ENCODE results near the gene TSLP.

TSLP gene

DNA sequence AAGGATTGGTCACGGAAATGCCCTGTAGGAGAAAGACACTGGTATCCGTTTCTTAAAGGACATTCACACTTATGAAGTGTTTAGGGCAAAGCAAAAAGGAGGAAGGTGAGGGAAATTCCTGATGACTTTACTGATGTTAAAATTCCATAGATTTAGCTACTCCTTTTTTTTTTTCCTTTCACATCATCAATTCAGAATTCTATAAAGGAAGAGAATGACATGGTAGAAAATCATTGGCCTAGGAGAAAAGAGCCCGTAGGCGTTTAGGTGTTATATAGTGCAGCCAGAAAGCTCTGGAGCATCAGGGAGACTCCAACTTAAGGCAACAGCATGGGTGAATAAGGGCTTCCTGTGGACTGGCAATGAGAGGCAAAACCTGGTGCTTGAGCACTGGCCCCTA lies at the start of gene TSLP:
TSS of gene TSLP (plus strand) at position 301 of the 400 bp plus-strand sequence. CDS start 178 bp downstream, outside the sequence.
- no peak for DNase-seq

DNA sequence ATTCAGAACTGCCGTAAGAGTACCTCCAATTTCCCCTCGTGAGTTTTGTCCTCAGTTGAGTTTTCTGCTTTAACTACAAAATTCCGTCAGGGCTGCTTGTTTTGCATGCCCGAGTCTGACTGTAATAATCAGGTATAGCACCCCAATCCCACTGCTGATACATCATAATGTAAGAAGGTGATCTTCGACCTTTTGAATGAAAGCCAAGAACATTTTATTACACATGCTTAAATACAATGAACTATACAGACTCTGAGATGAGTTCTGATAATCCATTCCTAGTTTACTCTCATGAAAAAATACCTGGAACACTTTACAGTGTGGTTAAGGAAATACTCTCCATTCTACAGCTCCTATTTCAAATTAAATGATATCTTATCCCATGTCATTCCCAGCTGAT lies 49.2 kb upstream of the TSLP start:
- no peak for DNase-seq

DNA sequence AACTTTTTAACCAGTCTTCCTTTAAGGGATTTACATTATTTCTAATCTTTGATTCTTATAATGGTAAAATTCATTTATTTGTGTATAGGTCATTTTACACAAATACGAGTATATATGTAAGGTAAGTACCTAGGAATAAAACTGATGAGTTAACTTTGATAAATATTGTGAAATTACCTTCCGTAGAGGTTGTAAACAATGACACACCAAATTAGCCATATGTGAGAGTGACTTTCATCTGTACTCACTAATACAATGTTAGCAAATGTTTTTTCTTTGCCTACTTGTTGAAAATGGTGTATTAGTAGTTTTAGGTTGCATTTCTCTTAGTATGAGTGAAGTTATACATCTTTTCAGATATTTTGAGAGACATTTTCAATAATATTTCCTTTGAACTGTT lies 42.6 kb upstream of the TSLP start:
- DNase-seq, result no peak

DNA sequence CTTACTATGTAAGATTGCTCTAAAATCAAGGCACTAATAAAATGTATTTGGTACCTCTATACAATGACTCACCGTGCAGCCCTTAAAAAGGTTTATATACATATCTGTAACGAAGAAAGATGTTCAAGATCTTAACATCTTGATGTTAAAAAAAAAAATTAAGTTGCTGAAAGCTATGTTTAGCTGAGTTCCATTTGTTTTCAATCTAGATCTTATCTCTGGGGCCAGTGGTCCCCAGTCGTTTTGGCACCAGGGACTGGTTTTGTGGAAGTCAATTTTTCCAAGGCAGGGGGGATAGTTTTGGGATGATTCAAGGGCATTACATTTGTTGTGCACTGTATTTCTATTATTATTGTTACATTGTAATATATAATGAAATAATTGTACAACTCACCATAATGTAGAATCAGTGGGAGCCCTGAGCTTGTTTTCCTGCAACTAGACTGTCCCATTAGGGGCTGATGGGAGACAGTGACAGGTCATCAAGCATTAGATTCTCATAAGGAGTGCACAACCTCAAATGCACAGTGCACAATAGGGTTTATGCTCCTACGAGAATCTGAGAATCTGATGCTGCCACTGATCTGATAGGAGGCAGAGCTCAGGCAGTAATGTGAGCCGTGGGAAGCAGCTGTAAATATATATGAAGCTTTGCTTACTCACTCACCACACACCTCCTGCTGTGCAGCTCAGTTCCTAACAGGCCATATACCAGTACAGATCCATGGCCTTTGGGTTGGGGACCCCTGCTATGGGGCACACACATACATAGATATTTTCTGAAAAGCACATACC lies 27.6 kb upstream of the TSLP start:
- no peak for DNase-seq

DNA sequence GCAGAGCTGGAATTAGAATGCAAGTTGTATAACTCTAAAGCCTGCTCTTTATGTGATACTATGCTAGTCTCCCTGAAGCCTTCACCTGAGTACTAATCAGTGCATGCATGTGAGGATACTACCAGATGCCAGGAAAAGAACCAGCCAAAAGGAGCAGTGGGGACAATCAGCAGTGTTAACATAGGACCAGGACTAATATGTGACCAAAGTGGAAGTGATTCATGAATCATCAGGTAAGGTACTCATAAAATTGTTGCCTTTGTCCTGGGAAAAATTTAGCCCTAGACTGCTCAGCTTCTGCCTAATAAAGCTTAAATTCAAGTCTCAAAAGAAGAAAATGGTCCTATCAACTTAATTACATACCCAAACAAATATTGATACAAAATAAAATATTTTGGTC lies 13.4 kb upstream of the TSLP start:
- no peak for DNase-seq

DNA sequence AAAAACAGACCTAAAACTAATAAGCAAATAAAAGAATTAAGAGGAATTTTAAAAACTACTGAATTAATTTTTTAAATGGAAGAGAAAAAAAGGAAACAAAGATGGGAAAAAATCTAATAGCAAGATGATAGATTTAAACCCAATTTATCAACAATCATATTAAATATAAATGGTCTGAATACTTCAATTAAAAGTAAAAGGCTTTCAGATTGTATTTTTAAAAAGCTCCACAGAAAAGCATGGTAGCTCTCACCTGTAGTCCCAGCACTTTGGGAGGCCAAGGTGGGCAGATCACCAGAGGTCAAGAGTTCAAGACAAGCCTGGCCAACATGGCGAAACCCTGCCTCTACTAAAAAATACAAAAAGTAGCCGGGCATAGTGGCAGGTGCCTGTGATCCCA lies 11.3 kb upstream of the TSLP start:
- no peak for DNase-seq

DNA sequence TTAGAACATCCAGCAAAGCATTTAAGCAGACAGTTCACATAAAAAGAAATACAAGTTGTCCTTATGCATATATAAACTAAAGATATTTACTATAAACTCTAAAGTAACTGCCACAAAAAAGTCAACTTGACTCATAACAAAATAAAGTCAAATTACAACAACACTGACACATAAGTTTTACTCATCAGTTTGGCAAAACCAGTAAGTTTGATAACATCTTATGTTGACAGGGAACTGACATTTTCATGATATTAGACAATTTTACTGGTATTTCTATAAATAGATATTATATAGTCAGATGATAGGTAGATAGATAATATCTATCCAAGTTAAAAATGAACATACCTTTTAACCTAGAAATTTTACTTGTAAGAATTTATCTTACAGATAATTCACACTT lies 9.9 kb upstream of the TSLP start:
- no peak for DNase-seq

DNA sequence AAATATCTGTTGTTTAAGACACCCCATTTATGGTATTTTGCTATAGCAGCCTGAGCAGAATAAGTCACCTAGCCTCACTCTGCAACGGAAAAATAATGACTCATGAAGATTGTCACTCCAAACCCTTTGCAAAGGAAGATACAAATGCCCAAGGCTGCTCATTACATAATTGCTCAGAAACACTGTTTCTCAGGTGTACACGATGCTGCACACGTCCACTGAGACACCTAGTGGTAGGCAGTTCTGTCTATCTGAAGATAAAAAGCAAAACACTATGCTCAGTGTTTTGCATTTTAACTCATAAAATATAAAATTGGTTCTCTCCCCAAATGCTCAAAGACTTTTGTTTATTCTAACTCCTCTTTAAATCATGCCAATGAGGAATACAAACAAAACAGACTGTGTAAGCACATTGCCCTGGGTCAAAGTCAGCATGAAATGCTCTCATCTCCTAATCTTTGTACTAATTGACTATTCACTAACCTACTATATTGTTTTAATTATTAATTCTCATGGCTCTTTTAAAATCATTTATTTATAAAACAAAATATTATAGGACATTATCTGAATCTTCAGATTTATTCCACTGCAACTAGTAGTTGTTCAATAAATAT lies 7.7 kb upstream of the TSLP start:
- DNase-seq, result no peak

DNA sequence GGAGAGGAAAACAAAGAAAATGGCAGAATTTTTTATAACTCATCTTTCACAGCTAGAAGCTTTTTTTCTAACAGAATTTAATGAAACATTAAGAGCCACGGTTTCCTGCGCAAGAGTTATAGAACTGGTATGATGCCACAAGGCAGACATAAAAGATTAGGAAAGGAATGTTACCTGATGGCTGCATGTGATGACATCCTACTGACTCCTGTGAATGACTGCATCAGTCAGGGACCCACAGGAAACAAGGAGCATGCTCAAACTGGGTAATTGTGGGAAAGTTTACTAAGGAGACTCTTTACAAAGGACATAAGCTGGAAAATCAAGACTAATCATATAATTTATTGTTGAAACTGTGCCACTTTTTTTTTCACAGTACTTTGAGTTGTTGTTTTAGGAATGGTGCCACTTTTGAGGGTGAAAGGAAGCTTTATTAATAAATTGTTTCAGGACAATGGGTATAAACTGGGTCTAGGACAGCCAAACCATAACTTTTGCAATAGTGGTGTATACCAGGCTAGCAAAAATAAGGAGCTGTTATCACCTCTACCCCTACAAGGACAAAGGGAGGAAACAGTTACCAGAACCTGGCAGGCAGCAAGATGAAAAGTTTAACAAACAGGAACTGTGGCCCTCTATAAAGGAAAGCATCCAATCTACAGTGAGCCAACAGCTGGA lies 5.1 kb upstream of the TSLP start:
- no peak for DNase-seq

DNA sequence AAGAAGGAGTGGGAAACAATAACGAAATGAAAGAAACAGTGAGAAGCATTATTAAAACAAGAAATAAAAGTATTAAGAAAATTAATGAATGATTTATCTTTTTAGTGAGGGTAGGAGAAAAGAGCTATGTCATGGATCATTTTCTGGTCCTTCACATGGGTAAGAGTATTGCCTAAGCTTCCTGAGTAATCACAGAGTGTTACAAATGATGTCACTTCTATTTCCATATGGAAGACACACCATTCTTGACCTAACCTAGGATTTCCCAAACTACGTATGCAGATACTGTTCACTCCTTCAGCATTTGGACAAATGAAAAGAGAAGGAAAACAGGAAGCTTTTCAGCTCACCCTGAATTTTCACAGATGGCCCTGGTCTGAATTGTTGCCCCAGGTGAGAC lies 3.3 kb upstream of the TSLP start:
- no peak for DNase-seq

DNA sequence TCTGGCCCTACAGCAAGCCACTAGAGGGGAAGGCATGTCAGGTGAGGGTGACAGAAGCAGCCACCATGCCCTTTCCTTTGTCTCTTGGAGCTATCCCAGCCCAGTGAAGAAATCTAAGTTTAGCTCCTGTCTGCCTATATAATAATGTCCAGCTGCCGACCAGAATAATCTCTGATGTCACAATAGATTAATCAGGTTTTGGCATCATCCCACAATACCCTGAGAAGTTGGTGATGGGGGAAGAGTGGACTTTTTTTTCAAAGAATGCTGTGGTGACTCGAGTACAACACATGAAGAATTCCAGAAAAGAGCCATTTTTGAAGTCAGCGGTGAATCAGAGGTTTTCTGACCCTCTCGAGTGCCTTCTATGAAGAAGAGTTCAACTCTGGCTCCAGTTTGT lies 1.7 kb upstream of the TSLP start:
- no peak for DNase-seq

DNA sequence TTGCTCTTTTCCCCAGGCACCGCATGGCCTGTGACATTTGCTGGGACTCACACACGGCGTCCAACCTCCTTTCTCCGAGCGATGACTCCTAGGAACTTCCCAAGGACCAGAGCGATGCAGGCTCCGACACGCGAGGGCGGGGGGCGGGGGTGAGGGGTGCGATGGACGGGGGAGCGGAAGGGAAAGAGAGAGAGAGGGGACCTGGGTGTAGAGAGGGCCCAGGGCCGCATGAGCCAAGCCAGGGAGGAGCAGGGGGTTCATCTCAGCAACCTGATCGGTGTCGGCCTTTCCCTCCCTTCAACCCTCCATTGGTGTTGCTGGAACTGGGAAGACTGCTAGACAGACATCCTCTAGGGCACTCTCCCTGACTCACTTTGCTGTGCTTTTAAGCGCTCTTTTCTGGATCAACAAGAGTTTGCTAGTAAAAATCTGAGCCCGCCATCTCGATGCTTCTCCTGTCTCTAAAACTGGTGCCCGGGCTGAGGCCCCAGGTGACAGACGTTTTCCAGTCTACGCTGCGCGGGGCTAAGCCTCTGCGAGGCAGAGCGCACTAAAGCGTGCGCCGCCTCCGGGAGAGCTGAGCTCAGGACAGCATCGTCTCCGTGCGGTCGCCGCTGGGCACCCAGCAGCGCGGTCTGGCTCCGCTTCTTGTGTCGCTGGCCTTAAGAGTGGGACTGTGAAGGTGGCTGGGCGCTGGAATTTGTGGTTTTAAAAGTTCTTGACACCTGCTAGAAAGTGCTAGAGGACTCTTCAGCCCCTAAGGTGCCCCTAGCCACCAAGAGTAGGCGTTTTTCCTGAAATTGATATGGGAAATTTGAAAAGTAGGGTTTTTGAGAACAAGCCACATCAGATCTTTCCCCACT lies 1.0 kb upstream of the TSLP start:
- peak; percentile 25 to 57 for DNase-seq

DNA sequence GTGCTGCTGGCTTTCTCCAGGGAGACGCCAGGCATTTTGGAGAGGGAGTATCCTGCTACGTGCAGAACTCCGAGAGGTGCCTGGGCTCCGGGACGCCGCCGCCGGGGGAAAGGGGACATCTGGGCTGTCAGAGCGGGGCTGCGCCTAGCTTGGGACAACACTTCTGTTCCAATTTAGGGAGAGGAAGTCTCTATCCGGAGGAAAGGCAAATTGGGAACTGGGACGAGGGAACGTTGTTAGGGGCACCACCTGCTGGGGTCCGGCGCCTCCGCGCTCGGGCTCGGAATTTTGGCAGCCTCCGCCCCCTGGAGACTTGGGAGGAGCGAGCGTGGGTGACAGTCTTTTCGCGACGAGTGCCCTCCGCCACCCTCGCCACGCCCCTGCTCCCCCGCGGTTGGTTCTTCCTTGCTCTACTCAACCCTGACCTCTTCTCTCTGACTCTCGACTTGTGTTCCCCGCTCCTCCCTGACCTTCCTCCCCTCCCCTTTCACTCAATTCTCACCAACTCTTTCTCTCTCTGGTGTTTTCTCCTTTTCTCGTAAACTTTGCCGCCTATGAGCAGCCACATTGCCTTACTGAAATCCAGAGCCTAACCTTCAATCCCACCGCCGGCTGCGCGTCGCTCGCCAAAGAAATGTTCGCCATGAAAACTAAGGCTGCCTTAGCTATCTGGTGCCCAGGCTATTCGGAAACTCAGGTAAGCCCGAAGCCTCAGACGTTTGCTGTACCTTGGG lies 1.6 kb downstream of the TSLP start:
- DNase-seq, result peak; percentile 59 to 78

DNA sequence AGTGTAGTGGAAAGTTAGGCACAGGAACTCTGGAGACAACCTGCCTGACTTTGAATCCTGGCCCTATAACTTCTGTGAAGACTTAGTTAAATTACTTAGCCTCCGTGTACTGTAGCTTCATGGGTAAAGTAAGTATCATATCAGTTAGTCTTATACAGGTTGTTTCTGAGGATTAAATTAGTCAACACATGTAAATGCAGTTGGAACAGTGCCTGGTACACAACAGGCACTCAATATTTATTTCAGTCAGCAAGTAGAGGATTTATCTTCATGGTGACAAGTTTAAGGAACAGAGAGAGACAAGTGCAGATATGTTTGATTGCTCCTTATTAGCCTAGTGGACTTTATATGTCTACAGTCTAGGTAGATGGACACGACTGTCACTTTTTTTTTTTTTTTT lies 2.7 kb downstream of the TSLP start:
- DNase-seq, result no peak

DNA sequence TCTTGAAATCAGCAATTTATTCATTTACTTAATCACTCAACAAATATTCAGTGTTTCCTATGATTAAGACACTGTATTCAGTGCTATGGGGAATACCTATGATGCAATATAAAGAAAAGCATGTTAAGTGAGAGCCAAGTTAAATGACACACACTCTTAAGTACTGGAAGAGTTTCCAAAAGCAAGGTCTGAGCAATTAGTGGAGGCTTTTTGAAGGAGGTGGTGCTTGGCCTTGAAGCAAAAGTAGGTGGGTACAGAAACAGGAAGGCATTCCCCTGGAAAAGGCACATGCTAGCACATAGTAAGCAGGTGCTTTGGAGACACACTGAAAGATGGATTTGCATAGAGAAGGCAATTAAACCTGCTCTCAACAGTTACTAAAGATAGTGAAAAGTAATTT lies 4.0 kb downstream of the TSLP start:
- no peak for DNase-seq

DNA sequence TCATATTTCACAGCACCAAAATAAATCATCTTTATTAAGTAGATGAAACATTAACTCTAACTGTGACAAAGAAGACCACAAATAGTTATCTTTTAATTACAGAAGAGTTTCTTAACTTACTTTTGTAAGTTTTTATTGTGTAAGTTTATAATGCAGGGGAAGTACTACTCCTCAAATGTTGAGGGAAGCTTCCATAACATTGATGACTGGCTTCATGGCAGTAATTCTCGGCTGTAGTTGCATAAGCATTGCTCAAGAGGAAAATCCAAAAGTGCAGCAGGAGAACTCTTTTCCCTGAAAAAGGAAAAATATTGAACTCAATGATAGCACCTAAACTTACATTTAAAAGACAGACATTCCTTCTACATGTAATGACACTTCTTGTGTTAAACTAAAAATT lies 4.6 kb downstream of the TSLP start:
- DNase-seq, result no peak

DNA sequence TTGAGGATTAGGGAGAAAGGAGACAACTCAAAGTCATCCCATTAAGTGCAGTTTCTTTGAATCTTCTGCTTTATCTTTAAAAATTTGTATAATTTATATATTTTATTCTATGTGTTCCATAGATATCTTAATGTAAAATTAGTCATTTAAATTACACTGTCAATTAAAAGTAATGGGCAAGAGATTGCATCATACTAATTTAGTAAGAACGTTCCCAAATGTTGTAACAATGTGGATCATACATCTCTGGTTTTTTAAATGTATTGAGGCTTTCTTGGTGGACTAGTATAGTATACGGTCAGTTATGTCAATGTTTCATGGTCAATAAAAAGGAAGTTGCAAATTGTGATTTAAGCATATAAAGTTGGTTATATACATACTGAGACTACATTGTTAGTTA lies 6.2 kb downstream of the TSLP start:
- DNase-seq, result no peak

DNA sequence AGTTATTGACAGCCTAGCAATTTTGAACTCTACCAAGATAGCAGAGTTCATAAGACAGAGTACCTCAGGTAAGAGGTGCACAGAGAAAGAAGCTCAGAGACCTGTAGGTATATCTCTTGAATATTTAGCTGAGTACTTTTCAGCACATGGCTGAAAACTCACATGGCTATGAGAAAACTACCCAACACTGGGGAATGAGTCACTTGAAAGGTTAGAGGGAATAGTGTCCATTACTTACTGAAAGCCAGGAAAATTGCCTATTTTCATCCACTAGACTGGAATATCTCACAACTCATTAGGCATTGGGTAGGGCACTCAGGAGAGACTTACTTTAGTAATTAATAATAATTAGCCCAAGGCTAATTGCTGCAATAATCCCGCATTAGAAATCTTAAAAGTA lies 8.3 kb downstream of the TSLP start:
- DNase-seq, result no peak

DNA sequence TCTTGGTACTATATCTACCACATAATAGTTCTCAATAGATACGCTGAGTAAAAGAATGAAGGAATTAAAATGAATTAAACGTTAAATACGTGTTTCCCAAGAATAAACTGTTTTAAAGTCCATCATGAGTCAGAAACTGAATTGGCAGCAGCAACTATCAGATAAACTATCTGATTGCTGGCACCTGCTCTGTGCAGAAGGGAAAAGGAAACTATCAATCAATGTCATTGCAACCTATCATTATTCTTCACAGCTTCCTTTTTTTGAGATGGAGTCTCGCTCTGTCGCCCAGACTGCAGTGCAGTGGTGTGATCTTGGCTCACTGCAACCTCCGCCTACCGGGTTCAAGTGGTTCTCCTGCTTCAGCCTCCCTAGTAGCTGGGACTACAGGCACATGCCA lies 11.8 kb downstream of the TSLP start:
- no peak for DNase-seq

DNA sequence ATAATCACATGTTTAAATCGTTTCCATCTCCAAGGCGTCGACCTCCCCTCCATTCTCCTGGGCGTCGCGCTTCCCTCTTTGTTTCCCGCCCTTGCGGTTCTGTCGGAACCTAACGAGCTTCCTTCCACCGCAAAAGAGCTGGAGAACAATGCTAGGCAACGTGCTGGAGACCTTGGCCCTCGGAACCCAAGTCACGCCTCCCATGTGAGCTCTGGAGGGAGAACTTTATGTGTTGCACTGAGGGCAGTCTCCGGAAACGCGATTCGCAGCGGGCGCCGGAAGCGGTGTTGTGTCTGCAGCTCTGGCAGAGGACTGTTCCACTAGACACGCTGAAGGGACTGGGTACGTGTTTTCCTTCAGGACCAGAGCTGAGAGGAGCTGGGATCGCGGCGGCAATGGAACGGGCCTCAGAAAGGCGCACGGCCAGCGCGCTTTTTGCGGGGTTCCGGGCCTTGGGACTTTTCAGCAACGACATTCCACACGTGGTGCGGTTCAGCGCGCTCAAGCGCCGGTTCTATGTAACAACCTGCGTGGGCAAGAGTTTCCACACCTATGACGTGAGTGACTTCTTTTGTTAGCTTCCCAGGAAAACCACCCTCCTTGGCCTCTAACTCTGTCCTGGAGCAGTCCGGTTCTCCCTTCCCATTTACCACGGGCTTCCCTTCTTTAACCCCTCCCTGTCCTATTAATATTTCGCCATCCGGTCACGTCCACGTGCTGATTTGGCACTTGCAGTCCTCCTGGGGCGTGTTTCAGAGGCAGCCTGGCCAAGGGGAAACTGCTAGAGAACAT lies 20.7 kb downstream of the TSLP start, which contains the start of gene WDR36:
TSS of gene WDR36 (plus strand) at position 287 of the 792 bp plus-strand sequence. CDS start at position 396, 109 bp downstream.
- DNase-seq, result peak; percentile 89 to 91

DNA sequence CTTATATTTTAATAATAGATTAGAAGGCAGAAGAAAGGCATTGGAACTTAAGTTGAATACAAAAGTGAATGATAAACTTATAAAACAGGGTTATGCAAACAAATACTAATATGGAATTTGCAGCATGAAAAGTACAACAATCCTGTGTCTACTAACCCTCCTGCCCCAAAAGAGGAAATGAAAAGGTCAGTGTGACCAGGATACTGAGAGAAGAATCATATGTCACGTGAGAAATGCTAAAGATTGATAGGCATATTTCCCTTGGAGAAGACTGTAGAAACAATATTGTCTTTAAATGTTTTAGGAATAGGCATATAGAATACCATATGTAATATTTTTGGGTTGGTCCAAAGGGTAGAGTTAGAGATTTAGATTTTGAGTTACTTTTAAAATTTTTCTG lies 24.5 kb downstream of the TSLP start:
- no peak for DNase-seq
